Activated CD4-positive, CD25-positive, alpha-beta regulatory T cell (primary cell): Measurements from ENCODE around the gene SWT1.
"Not testable (repeated sequence)": the region's sequence is repeated elsewhere in the genome, so short reads cannot be mapped to it uniquely, and the experiment has no call there.

Experiments
- DNase-seq, 4 experiments: peaks; one replicate each; lab custom pipeline; 2025; lab: John Stamatoyannopoulos, UW

The SWT1 gene

GRCh38 chr1:185319139-185319475, 162.1 kb downstream of the SWT1 start:
- no peak for DNase-seq

- not testable (repeated sequence) for DNase-seq
These were observed 164.1 kb downstream of the SWT1 start for GRCh38 chr1:185321104-185321503.

GRCh38 chr1:185321653-185322221, 164.8 kb downstream of the SWT1 start:
- DNase-seq: not testable (repeated sequence)

- no peak for DNase-seq
These were observed 165.7 kb downstream of the SWT1 start for GRCh38 chr1:185322636-185323035.

- no peak for DNase-seq
These were observed 167.2 kb downstream of the SWT1 start for GRCh38 chr1:185324118-185324517.

- DNase-seq: no peak
These were observed 168.4 kb downstream of the SWT1 start for GRCh38 chr1:185325413-185325812.

GRCh38 chr1:185328255-185328654, 171.3 kb downstream of the SWT1 start:
- DNase-seq: no peak

- no peak for DNase-seq
These were observed 177.2 kb downstream of the SWT1 start for GRCh38 chr1:185334182-185334581.

- DNase-seq: no peak
These were observed 180.3 kb downstream of the SWT1 start for GRCh38 chr1:185337246-185337645.

GRCh38 chr1:185338719-185339622, 182.0 kb downstream of the SWT1 start:
- no peak for DNase-seq

- no peak for DNase-seq
These were observed 184.3 kb downstream of the SWT1 start for GRCh38 chr1:185341196-185341781.
